ENCODE data around the gene CNTN4.
"Not testable (repeated sequence)": the region's sequence is repeated elsewhere in the genome, so short reads cannot be mapped to it uniquely, and the experiment has no call there.

The CNTN4 gene

DNA sequence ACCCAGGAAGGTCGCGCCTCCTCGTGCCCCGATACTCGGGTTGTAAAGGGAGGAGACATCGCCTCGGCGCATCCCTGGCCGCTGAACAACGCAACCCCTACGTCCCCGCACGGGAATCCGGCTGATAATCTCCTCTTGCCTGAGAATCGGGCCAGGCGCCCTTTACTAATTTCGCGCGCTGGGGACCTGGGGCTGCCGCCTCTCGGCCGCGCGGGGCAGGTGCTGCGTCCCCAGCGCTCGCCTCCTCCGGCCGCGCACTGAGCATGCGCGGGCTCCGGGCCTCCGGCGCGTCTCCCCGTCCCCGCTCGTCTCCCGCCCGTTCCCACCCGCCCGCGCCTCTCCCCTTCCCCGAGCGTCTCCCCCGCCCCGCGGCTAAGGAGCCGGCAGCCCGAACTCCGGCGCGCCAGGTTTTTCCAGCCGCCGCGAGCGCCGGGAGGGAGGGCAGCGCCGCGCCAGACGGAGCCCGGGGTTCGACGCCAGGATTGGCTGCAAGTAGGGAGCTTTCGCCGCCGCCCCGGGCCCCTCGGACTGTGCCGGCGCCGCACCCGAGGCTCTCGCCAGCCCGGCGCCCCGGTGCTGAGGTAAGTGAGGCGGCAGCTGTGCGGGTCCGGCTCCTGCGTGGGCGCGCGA, at the start of gene CNTN4:
Gene CNTN4 (plus strand): TSS at position 469 of the 630 bp plus-strand sequence.
- DNase-seq = no peak

GRCh38 chr3:2061360-2061759, 37.3 kb upstream of the CNTN4 start:
- DNase-seq = no peak

- no peak for DNase-seq
Measured at GRCh38 chr3:2071531-2071930, 27.1 kb upstream of the CNTN4 start.

- DNase-seq = no peak
Measured at GRCh38 chr3:2078821-2079220, 19.8 kb upstream of the CNTN4 start.

DNA sequence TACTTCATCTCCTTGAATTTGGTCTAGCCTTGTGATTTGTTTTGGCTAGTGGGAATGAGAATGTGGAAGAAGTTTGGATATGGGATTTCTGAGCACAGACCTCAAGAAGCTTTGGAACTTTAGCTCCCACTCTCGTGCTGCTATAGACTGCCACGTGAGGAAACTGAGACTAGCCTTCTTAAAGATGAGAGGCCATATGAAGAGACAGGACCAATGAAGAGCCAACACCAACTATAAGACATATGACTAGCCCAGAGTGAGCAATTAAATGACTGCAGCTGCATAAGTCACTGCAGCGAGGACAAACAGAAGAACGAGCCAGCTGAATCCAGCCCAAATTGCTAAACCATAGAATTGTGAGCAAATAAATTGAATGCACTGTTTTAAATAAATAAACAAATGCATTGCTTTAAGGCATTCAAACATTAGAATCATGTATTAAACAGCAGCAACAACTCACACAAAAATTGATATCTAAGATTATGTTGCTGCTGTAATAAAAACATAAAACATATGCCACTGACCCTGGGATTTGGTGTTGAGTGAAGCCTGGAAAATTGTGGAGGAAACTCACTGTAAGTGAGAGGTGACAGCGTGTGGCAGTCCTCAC, 15.7 kb upstream of the CNTN4 start:
- DNase-seq = no peak

GRCh38 chr3:2083558-2083957, 15.1 kb upstream of the CNTN4 start:
- not testable (repeated sequence) for DNase-seq

- no peak for DNase-seq
Measured at GRCh38 chr3:2090095-2090911, 8.4 kb upstream of the CNTN4 start.

GRCh38 chr3:2092758-2093157, 5.9 kb upstream of the CNTN4 start:
- DNase-seq = no peak

DNA sequence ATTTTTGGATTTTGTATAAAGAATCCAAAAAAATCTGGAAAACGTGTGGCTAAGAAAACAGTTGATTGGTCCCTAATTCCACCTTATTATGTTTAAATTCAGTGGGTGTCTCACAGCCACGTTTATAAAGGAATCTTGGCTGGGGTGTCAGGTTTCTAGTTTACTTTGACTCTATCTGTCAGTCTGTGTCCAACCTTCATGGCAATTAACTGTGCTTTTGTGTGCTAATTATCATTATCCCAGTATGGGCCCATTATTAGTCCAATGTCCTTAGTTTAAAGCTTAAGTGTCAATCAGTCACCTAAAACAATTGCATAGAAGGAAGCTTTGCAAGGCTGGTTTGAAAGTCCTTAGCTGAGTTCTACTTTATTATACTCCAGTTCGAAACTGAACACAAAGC, 3.7 kb upstream of the CNTN4 start:
- no peak for DNase-seq

GRCh38 chr3:2096216-2096615, 2.5 kb upstream of the CNTN4 start:
- no peak for DNase-seq

DNA sequence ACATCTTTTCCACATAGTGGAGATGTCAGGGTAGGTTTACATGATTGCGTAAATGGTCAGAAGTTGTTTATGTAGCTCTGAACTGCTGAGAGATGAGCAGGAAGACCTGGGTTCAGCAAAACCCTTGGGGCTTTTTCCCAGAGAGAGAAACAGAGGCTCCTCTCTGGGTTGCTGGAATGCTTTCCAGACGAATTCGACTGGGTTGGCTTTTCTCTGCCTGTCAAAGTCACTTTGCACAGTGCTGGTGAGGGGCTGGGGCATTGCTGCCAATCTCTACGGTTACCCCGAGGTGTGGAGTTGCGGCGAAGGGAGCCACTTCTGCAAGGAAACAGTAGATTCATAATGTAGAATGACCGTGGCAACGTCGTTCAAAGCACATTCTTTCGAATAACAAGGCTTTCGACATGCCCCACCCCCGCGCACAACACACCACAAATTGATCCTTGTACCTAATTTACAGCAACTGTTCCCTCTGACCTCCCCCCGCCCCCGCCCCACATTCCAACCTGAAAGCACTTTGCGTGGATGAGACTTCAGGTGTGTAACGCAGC, 950 bp upstream of the CNTN4 start:
- no peak for DNase-seq

- no peak for DNase-seq
Measured at GRCh38 chr3:2099028-2099671, 484 bp downstream of the CNTN4 start.

GRCh38 chr3:2099779-2100191, 1.1 kb downstream of the CNTN4 start:
- DNase-seq = no peak

DNA sequence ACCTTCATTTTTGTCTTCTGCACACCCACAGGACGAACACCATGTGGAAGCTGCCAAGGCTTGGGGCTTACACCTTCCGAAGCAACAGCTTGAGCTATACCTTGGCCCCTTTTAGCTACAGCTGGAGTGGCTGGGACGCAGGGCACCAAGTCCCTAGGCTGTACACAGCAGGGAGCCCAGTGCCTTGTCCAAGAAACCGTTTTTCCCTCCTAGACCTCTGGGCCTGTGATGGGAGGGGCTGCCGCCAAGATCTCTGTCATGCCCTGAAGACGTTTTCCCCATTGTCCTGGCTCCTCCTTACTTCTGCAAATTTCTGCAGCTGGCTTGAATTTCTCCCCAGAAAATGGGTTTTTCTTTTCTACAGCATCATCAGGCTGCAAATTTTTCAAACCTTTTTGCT, 7.8 kb downstream of the CNTN4 start:
- no peak for DNase-seq

GRCh38 chr3:2110597-2111117, 12.0 kb downstream of the CNTN4 start:
- DNase-seq = no peak

- DNase-seq = no peak
Measured at GRCh38 chr3:2114617-2115275, 16.1 kb downstream of the CNTN4 start.

GRCh38 chr3:2130726-2131125, 32.1 kb downstream of the CNTN4 start:
- DNase-seq = no peak

- DNase-seq = no peak
Measured at GRCh38 chr3:2133146-2133545, 34.5 kb downstream of the CNTN4 start.

DNA sequence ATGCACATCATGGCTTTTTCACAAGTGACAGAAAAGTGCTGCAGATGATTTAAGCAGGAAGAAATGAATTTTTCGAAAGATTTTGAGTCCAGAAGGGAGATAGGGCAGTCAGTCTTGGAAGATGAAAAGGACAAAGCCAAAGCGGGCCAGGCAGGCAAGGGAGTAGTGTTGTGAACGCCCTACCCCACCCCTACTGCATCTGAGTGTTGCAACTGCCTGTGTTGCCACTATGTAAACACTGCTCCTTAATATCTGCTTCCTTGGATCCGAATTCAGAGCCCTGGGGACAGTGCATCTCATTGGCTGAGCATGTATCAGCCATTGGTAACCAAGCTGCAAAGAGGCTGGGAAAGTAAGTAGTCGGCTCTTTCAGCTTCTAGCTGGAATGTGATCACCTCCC, 39.0 kb downstream of the CNTN4 start:
- no peak for DNase-seq

GRCh38 chr3:2141482-2141881, 42.8 kb downstream of the CNTN4 start:
- DNase-seq = no peak

GRCh38 chr3:2148561-2149340, 50.1 kb downstream of the CNTN4 start:
- DNase-seq = no peak

DNA sequence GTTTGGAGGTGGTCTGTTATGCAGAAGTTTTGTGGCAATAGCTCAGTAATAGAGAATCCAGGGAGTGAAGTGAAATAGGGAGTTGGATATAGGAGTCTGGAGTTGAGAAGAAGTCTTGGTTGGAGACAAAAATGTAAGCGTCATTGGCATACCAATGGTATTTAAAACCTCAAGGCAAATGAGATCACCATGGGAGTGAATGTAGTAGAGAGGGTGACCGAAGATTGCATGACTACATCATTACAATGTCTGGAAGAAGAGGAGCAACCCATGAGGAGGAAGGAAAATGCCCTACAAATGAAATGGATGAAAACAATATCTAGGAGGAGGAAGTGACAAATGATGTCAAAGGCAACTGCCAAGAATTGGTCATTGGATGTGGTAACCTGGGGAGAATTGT, 54.4 kb downstream of the CNTN4 start:
- DNase-seq = no peak
